T47D (cell line): Measurements from ENCODE around the gene HLA-DRA.
A peak's percentile ranks its signal among the peaks of the same experiment; 100 is the strongest.
"Not testable (repeated sequence)": the region's sequence is repeated elsewhere in the genome, so short reads cannot be mapped to it uniquely, and the experiment has no call there.

ENCODE experiments used
- DNase-seq, 2 experiments: peaks; one replicate each; pipeline versions ENCODE4 v3.0.0 to v3.0.0-alpha.2; 2011 to 2012; ENCODE audit warnings: low read depth in 1 of 2, low spot score in 1 of 2
- JUND ChIP-seq: IDR thresholded peaks from 2 replicates; pipeline ENCODE4 v1.6.1; 2012; ENCODE audit warnings: low read depth
- in situ Hi-C: cut with HindIII; loops from 2 replicates; pipeline ENCODE4 v1.10.0; 2016; ENCODE audit warnings: low sequenced_read_pairs, low pct_unique_long_range_greater_than_20kb

Gene HLA-DRA

DNA sequence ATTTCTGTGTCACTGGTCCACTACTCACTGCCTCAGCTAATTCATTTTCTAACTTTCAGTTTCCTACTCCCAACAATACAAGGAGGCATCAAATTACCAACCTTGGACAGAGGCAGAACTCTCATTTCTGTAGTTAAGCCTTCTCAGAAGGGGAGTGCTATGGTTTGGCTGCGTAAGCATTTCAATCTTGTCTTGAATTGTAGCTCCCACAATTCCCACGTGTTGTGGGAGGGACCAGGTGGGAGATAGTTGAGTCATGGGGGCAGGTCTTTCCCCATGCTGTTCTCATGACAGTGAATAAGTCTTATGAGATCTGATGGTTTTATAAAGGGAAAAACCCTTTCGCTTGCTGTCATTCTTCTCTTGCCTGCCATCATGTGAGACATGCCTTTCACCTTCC is 22.9 kb downstream of the HLA-DRA start:
- no peak for TF ChIP-seq JUND

DNA sequence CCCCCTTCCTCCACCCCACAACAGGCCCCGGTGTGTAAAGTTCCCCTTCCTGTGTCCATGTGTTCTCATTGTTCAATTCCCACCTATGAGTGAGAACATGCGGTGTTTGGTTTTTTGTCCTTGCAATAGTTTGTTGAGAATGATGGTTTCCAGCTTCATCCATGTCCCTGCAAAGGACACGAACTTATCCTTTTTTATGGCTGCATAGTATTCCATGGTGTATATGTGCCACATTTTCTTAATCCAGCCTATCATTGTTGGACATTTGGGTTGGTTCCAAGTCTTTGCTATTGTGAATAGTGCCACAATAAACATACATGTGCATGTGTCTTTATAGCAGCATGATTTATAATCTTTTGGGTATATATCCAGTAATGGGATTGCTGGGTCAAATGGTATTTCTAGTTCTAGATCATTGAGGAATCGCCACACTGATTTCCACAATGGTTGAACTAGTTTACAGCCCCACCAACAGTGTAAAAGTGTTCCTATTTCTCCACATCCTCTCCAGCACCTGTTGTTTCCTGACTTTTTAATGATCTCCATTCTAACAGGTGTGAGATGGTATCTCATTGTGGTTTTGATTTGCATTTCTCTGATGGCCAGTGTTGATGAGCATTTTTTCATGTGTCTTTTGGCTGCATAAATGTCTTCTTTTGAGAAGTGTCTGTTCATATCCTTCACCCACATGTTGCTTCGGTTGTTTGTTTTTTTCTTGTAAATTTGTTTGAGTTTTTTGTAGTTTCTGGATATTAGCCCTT is 28.2 kb downstream of the HLA-DRA start:
- in situ Hi-C loops, DNase-seq: not testable (repeated sequence)

More for the DNA sequence above, 22.9 kb downstream of the HLA-DRA start:
- DNase-seq, result peak in 1 of 2 experiments; percentile 43
- in situ Hi-C loops, result no loop called here

DNA sequence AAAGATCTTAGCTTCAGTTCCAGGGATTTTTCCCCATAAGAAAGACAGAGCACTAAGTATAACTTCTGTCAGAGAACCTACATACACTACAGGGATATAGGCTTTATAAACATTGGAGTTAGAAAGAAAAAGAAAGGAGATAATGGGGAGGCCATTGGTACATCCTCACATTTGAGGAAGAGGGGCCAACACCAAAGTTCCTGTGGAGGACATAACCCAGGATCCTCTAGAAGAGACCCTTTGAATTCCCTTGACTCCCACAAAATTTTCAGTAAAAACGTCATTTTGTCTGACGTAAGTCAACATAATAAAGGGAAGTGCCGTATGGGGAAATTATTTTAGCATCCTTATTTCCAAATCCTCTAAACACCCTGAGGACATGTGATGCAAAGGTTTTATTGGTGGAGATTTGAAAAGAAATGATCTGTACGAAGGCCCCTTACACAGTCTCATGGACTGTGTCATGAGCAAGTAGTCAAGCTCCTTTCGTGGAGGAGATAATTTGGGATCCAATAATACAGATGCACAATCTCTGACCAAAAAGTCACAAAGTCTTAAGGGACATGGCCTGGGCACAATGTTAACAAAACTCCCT is 33.2 kb downstream of the HLA-DRA start:
- in situ Hi-C loops, result no loop called here
- no peak for DNase-seq
- TF ChIP-seq JUND, result no peak

- DNase-seq, in situ Hi-C loops: not testable (repeated sequence)
These were observed 34.0 kb downstream of the HLA-DRA start for GRCh38 chr6:32473376-32474348.

DNA sequence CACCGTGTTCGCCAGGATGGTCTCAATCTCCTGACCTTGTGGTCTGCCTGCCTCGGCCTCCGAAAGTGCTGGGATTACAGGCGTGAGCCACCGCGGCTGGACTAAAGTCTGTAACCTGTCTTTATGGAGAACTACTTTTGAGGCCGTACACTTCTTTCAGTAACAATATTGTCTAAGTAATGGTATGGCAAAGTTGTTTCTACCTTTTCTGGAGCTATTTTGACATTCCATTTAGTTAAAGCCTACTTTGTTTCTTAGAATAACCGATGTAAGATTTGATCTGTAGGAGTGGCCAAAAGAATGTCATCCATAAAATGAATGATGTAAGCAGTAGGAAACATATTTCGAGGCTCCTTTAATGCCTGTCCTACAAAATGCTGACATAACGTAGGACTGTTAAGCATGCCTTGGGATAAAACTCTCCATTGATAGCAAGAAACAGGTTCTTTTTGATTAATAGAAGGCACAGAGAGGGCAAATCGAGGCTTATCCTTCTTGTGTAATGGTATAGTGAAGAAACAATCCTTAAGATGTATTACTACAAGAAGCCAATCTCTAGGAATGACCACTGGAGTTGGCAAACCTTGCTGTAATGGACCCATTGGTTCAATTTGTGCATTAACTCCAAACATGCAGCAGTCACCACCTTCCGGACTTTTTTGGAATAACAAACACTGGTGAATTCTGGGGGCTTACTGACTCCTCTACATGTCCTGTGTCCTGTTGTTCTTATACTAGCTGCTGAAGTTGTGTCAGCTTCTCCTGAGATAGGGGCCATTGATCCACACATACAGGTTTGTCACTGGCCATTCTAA is 35.9 kb downstream of the HLA-DRA start:
- TF ChIP-seq JUND, result no peak
- in situ Hi-C loops, result no loop called here
- no peak for DNase-seq

- in situ Hi-C loops, result no loop called here
- no peak for DNase-seq
- TF ChIP-seq JUND, result no peak
These were observed 44.4 kb downstream of the HLA-DRA start for GRCh38 chr6:32483968-32484613.

- TF ChIP-seq JUND, result no peak
- no peak for DNase-seq
- in situ Hi-C loops, result no loop called here
These were observed 44.9 kb downstream of the HLA-DRA start for GRCh38 chr6:32484614-32484998.

DNA sequence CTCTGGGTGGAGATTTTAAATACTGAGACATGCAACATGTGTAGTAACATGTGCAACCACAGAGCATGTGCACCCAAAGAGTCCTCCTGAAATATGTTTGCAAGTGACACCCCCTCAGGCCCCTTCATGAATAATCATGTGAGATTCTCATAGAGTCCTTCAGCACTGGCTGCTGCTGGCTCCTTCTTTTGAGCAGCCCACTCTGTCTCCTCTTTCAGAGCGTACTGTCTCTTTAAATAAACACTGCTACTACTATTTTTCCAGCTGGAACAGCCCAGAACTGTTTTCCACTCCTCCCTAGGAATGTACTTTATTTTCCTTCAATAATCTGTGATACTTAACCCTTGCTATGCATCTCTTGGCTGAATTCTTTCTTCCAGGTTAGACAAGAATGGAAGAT is 48.4 kb downstream of the HLA-DRA start:
- no peak for TF ChIP-seq JUND
- no peak for DNase-seq
- in situ Hi-C loops, result no loop called here

DNA sequence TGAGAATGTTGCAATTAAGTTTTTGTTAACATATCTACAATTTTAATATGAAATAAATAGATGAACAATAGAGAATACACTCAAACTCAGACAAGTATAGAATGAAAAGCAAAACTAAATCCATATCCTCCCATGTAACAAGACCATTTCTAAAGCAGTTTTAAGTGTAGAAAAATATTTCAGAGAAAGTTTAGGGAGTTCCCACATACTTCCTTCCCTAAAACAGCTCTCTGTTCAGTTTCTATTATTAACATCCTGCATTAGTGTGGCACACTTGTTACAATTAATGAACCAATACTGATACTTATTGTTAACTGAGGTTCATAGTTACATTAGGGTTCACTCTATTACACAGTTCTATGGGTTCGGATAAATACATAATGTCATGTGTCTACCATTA is 52.0 kb downstream of the HLA-DRA start:
- TF ChIP-seq JUND, result no peak
- in situ Hi-C loops, result no loop called here
- no peak for DNase-seq

DNA sequence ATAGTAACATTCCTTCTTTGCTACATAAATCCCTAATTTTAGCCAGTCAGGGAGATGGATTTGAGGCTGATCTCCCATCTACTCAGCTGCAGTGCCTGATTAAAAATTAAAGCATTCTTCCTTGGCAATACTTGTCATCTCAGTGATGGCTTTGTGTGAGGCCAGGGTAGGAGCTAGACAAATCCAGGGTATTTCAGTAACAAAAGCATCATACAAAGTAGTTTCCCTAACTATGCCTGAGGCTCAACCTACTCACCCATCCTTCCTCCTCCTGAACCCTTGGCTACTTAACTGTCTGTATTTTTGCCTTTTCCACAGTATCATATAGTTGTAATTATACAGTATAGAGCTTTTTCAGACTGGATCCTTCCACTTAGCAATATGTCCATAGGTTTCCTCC is 52.7 kb downstream of the HLA-DRA start:
- no peak for DNase-seq
- no peak for TF ChIP-seq JUND
- in situ Hi-C loops, result no loop called here
